ENCODE measurements around the gene ADGRD2. TPM values are rescaled to one million over a fixed set of nuclear protein-coding genes. Genes with fewer than 3 reads are reported as not detected.
A peak's percentile ranks its signal among the peaks of the same experiment; 100 is the strongest.
"Not testable (repeated sequence)": the region's sequence is repeated elsewhere in the genome, so short reads cannot be mapped to it uniquely, and the experiment has no call there.

Gene ADGRD2
- total and polyA plus RNA-seq, 10 donors = 0.15 to 0.50 (median 0.25) TPM; not detected in 5

DNA sequence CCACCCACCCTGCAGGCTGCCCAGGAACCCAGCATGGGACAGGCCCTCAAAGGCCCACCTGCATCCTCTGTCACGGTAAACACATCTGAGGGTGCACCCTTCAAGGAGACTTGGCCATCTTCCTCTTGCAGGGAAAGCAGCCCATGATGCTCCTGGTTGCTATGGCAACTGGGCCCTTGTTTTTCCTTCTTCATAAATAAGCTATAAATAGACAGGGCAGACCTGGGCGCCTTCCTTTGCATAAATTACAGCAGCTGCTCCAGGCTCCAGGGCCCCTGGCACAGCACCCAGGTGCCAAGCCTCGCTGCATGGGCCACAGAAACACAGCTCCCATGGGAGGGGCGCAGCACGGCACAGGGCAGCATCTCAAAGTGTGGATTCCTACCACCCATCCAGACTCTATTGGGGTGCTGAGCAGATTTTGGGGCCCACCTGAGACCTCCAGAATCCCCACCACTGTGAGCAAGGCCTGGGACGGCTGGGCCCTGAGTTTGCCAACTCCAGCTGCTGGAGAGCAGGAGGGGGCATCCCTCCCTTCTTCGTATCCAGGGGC lies 29.2 kb upstream of the ADGRD2 start:
- WGBS, 5 donors = 43 to 75% (median 69%) methylated on average over 3 to 7 of the region's 7 CpGs
- no peak for TF ChIP-seq POLR2A (IDR thresholded peaks at IDR 0.05)
- no peak for TF ChIP-seq POLR2AphosphoS5 (IDR thresholded peaks at IDR 0.05)
- TF ChIP-seq, protein P1, sequence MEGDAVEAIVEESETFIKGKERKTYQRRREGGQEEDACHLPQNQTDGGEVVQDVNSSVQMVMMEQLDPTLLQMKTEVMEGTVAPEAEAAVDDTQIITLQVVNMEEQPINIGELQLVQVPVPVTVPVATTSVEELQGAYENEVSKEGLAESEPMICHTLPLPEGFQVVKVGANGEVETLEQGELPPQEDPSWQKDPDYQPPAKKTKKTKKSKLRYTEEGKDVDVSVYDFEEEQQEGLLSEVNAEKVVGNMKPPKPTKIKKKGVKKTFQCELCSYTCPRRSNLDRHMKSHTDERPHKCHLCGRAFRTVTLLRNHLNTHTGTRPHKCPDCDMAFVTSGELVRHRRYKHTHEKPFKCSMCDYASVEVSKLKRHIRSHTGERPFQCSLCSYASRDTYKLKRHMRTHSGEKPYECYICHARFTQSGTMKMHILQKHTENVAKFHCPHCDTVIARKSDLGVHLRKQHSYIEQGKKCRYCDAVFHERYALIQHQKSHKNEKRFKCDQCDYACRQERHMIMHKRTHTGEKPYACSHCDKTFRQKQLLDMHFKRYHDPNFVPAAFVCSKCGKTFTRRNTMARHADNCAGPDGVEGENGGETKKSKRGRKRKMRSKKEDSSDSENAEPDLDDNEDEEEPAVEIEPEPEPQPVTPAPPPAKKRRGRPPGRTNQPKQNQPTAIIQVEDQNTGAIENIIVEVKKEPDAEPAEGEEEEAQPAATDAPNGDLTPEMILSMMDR (IDR thresholded peaks at IDR 0.05 in 8 of 11, conservative IDR thresholded peaks at IDR 0.05 in 3 of 11) = no peak
- Histone ChIP-seq H3K4me3 (no peak overlapping the region), H3K36me3 (no peaks in the 10 kb centered on the region), H3K4me1 (peaks cover 3 to 20% (median 15%) of the 10 kb centered on the region in 6 donors), H3K27ac (peak overlapping the region in 1 of 8 donors; percentile 48), H3K9me3 (no peaks in the 10 kb centered on the region), H3K27me3 (replicated peaks in 1 of 7) (no peaks in the 10 kb centered on the region)
- no peak for DNase-seq
- intact Hi-C loops (cut with DNase I; ENCODE audit: low total_unique reads) = loop anchor here (5.0 to 10.0 kb wide), 2 partner anchors 74 to 116 kb away; no protein-coding TSS in a partner anchor

- TF ChIP-seq POLR2A (IDR thresholded peaks at IDR 0.05) (no peak), POLR2AphosphoS5 (IDR thresholded peaks at IDR 0.05) (no peak)
- TF ChIP-seq, protein P1 (IDR thresholded peaks at IDR 0.05 in 8 of 11, conservative IDR thresholded peaks at IDR 0.05 in 3 of 11) = no peak
- Histone ChIP-seq H3K4me3 (no peak overlapping the region), H3K4me1 (peaks cover 3 to 27% (median 17%) of the 10 kb centered on the region in 6 donors), H3K9me3 (no peaks in the 10 kb centered on the region), H3K36me3 (no peaks in the 10 kb centered on the region), H3K27me3 (replicated peaks in 1 of 7) (no peaks in the 10 kb centered on the region), H3K27ac (no peak overlapping the region)
- intact Hi-C loops (cut with DNase I; ENCODE audit: low total_unique reads) = loop anchor here (5.0 to 10.0 kb wide), 2 partner anchors 72 to 114 kb away; no protein-coding TSS in a partner anchor
- WGBS, 5 donors = 86 to 94% (median 86%) methylated on average over 5 of the region's 5 CpGs
- DNase-seq = no peak
Observed at GRCh38 chr9:124423155-124423554, 27.1 kb upstream of the ADGRD2 start.

GRCh38 chr9:124423591-124423990 lies 26.7 kb upstream of the ADGRD2 start:
- no peak for DNase-seq
- Histone ChIP-seq H3K36me3 (no peaks in the 10 kb centered on the region), H3K9me3 (no peaks in the 10 kb centered on the region), H3K4me3 (no peak overlapping the region), H3K4me1 (peaks cover 3 to 31% (median 17%) of the 10 kb centered on the region in 6 donors), H3K27me3 (replicated peaks in 1 of 7) (no peaks in the 10 kb centered on the region), H3K27ac (no peak overlapping the region)
- intact Hi-C loops (cut with DNase I; ENCODE audit: low total_unique reads) = loop anchor here (5.0 to 10.0 kb wide), 2 partner anchors 71 to 114 kb away; no protein-coding TSS in a partner anchor
- WGBS, 5 donors = 51 to 76% (median 70%) methylated on average over 11 of the region's 11 CpGs
- TF ChIP-seq POLR2A (IDR thresholded peaks at IDR 0.05) = no peak
- TF ChIP-seq, protein P1 (IDR thresholded peaks at IDR 0.05 in 8 of 11, conservative IDR thresholded peaks at IDR 0.05 in 3 of 11) = no peak
- no peak for TF ChIP-seq POLR2AphosphoS5 (IDR thresholded peaks at IDR 0.05)

DNA sequence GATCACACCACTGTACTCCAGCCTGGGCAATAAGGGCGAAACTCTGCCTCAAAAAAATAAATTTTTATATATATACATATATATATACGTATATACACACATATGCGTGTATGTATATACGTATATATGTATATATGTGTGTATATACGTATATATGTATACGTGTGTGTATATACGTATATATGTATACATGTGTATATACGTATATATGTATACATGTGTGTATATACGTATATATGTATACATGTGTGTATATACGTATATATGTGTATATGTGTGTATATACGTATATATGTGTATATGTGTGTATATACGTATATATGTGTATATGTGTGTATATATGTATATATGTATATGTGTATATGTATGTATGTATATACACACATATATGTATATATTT lies 24.5 kb upstream of the ADGRD2 start:
- Histone ChIP-seq H3K27ac (peak overlapping the region in 1 of 8 donors; percentile 24), H3K4me1 (peaks cover 0 to 16% (median 0%) of the 10 kb centered on the region in 6 donors)
- not testable (repeated sequence) for H3K27me3 ChIP-seq (replicated peaks in 1 of 7); DNase-seq; H3K9me3 ChIP-seq; H3K4me3 ChIP-seq; H3K36me3 ChIP-seq
- intact Hi-C loops (cut with DNase I; ENCODE audit: low total_unique reads) = loop anchor here (10.0 kb wide), 1 partner anchor 69 kb away; no protein-coding TSS in a partner anchor
- 79 to 92% (median 87%) methylated on average over 12 of the region's 12 CpGs for WGBS, 5 donors
